ENCODE data around the gene SMARCAL1. TPM values are rescaled to one million over a fixed set of nuclear protein-coding genes. Genes with fewer than 3 reads are reported as not detected.

SMARCAL1 gene
- total RNA-seq, 4 donors from 2014 or later, result 11.9 to 18.7 (median 14.8) TPM

DNA sequence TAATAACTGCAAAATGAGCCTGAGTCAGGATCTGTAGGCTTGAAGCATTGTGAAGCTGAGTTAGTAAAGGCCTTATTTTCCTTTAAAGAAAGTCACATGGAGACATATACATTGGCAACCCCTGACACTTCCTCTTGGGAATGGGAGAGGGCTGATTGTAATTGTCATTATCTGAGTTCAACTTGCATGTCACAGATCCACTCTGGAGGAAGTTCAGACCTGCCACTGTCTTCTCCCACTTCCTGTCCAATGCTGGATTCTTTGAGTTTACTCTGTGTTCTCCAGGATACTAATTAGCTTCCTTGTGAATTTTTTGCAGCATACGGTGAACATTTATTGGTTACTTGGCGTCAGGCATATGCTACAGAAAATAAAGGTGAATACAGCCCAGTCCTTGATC, 34.1 kb downstream of the SMARCAL1 start:
- no peak for DNase-seq (ENCODE audit: low spot score in 2 of 2)
- 86 to 89% methylated on average over 2 of the region's 2 CpGs for WGBS, 2 donors
- H3K4me3 ChIP-seq (ENCODE audit: low read depth, poor library complexity, severe bottlenecking), result no peak overlapping the region
- TF ChIP-seq POLR2A (IDR thresholded peaks at IDR 0.05) (no peak), CTCF (IDR thresholded peaks at IDR 0.05) (no peak)
- intact Hi-C loops (cut with DNase I; ENCODE audit: low total_unique reads), result no loop called here

GRCh38 chr2:216447293-216447692, 35.0 kb downstream of the SMARCAL1 start:
- WGBS, 2 donors, result 98 to 99% methylated on average over 3 of the region's 3 CpGs
- no peak for DNase-seq (ENCODE audit: low spot score in 2 of 2)
- intact Hi-C loops (cut with DNase I; ENCODE audit: low total_unique reads), result no loop called here
- no peak for TF ChIP-seq POLR2A (IDR thresholded peaks at IDR 0.05)
- TF ChIP-seq CTCF (IDR thresholded peaks at IDR 0.05), result no peak
- H3K4me3 ChIP-seq (ENCODE audit: low read depth, poor library complexity, severe bottlenecking), result no peak overlapping the region

GRCh38 chr2:216448829-216449228, 36.5 kb downstream of the SMARCAL1 start:
- H3K4me3 ChIP-seq (ENCODE audit: low read depth, poor library complexity, severe bottlenecking), result no peak overlapping the region
- intact Hi-C loops (cut with DNase I; ENCODE audit: low total_unique reads), result no loop called here
- DNase-seq (ENCODE audit: low spot score in 2 of 2), result no peak
- no peak for TF ChIP-seq POLR2A (IDR thresholded peaks at IDR 0.05)

DNA sequence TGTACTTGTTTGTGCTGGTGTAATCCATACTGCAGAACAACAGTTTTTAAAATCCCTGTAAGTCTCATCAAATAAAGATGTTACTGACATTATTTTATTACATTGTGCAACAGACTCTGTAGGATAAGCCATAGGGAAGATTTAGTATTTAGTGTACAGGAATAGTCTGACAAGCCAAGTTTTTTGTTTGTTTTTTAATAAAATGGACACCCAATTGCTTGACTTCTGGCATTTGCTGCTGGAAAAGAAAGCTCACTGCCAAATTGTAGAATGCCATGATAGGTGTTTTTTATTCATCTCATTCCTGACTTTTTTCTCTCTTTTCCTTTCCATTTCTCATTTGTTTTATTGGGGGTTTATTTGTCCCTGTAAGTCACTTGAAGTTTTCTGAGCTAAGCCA, 38.1 kb downstream of the SMARCAL1 start:
- intact Hi-C loops (cut with DNase I; ENCODE audit: low total_unique reads), result no loop called here
- no peak overlapping the region for H3K4me3 ChIP-seq (ENCODE audit: low read depth, poor library complexity, severe bottlenecking)
- DNase-seq (ENCODE audit: low spot score in 2 of 2), result no peak
- no peak for TF ChIP-seq POLR2A (IDR thresholded peaks at IDR 0.05)
- TF ChIP-seq CTCF (IDR thresholded peaks at IDR 0.05), result no peak

DNA sequence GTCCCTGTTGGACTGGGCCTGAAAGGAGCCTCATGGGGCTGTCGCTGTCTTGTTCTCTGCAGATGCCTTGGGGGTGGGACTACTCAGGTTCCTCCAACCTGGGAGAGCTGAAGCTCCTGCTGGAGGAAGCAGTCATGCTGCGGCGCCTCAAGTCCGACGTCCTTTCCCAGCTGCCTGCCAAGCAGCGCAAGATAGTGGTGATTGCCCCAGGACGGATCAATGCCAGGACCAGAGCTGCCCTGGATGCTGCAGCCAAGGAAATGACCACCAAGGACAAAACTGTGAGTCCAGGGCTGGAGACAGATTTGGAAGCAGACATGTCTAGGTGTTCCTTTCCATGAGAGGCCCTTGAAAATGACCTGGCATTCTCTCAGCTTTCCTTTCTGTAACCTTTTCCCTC, 38.5 kb downstream of the SMARCAL1 start:
- WGBS, 2 donors, result 91 to 93% methylated on average over 6 to 7 of the region's 7 CpGs
- no peak overlapping the region for H3K4me3 ChIP-seq (ENCODE audit: low read depth, poor library complexity, severe bottlenecking)
- TF ChIP-seq CTCF (IDR thresholded peaks at IDR 0.05) (no peak), POLR2A (IDR thresholded peaks at IDR 0.05) (no peak)
- intact Hi-C loops (cut with DNase I; ENCODE audit: low total_unique reads), result no loop called here
- no peak for DNase-seq (ENCODE audit: low spot score in 2 of 2)

GRCh38 chr2:216453955-216454614, 41.8 kb downstream of the SMARCAL1 start:
- TF ChIP-seq POLR2A (IDR thresholded peaks at IDR 0.05), result no peak
- TF ChIP-seq CTCF (IDR thresholded peaks at IDR 0.05), result no peak
- intact Hi-C loops (cut with DNase I; ENCODE audit: low total_unique reads), result no loop called here
- DNase-seq (ENCODE audit: low spot score in 2 of 2), result no peak
- 99 to 100% methylated on average over 4 of the region's 4 CpGs for WGBS, 2 donors
- no peak overlapping the region for H3K4me3 ChIP-seq (ENCODE audit: low read depth, poor library complexity, severe bottlenecking)
